KMS-11 (cell line): ENCODE data around the gene ERI3.

Experiments
- H2AFZ ChIP-seq: fragments of 200-600 bp; sonication (generic); 2 replicates; pipeline ENCODE4 v1.6.1; 2016; ENCODE audit warnings: antibody characterized with exemption, mixed run types, low read depth
- H3K27ac ChIP-seq: fragments of 200-600 bp; sonication (generic); 2 replicates; pipeline ENCODE4 v1.6.1; 2016; ENCODE audit warnings: mild to moderate bottlenecking, mixed run types
- H3K27me3 ChIP-seq: fragments of 200-600 bp; sonication (generic); 2 replicates; pipeline ENCODE4 v1.6.1; 2017; ENCODE audit warnings: mild to moderate bottlenecking, low read depth, mixed run types, moderate library complexity; ENCODE audit not compliant: insufficient read depth
- H3K36me3 ChIP-seq: fragments of 200-600 bp; sonication (generic); 2 replicates; pipeline ENCODE4 v1.6.1; 2017; ENCODE audit warnings: mild to moderate bottlenecking, mixed run types; ENCODE audit not compliant: insufficient read depth
- H3K4me1 ChIP-seq: fragments of 200-600 bp; sonication (generic); 2 replicates; pipeline ENCODE4 v1.6.1; 2016; ENCODE audit warnings: mild to moderate bottlenecking, low read depth, mixed run types; ENCODE audit not compliant: poor library complexity, severe bottlenecking
- H3K4me2 ChIP-seq: fragments of 200-600 bp; sonication (generic); 2 replicates; pipeline ENCODE4 v1.7.0; 2016; ENCODE audit warnings: mild to moderate bottlenecking, mixed run types
- H3K4me3 ChIP-seq: fragments of 200-600 bp; sonication (generic); IDR thresholded peaks from 2 replicates; pipeline ENCODE4 v1.6.1; 2017; ENCODE audit warnings: low read depth, low read length, mixed read lengths; ENCODE audit not compliant: insufficient read depth
- H3K79me2 ChIP-seq: fragments of 200-600 bp; sonication (generic); 2 replicates; pipeline ENCODE4 v1.6.1; 2016; ENCODE audit warnings: low read depth, mixed run types; ENCODE audit not compliant: insufficient read depth
- H3K9ac ChIP-seq: fragments of 200-600 bp; sonication (generic); 2 replicates; pipeline ENCODE4 v1.6.1; 2016; ENCODE audit warnings: mild to moderate bottlenecking, mixed run types
- H4K20me1 ChIP-seq: fragments of 200-600 bp; sonication (generic); 2 replicates; pipeline ENCODE4 v1.6.1; 2016; ENCODE audit warnings: mild to moderate bottlenecking, mixed run types; ENCODE audit not compliant: insufficient read depth
- CTCF ChIP-seq: fragments of 200-600 bp; sonication (generic); conservative IDR thresholded peaks from 2 replicates; pipeline ENCODE4 v1.6.1; 2017; ENCODE audit warnings: low read depth, mild to moderate bottlenecking, antibody characterized with exemption, low read length, moderate library complexity, mixed read lengths

ERI3 gene

GRCh38 chr1:44275991-44276405 is 79.1 kb downstream of the ERI3 start:
- H3K9ac ChIP-seq = no peak overlapping the region
- H3K27ac ChIP-seq = no peak overlapping the region
- no peak overlapping the region for H3K4me2 ChIP-seq

GRCh38 chr1:44275296-44275962 is 79.6 kb downstream of the ERI3 start:
- no peaks in the 10 kb centered on the region for H4K20me1 ChIP-seq
- H3K4me2 ChIP-seq = no peak overlapping the region
- H2AFZ ChIP-seq = no peak overlapping the region
- H3K4me1 ChIP-seq = no peaks in the 10 kb centered on the region
- TF ChIP-seq CTCF = no peak
- no peaks in the 10 kb centered on the region for H3K36me3 ChIP-seq
- no peaks in the 10 kb centered on the region for H3K27me3 ChIP-seq
- H3K4me3 ChIP-seq = no peak overlapping the region
- no peak overlapping the region for H3K27ac ChIP-seq
- H3K79me2 ChIP-seq = no peaks in the 10 kb centered on the region
- H3K9ac ChIP-seq = no peak overlapping the region

More at GRCh38 chr1:44275991-44276405, 79.1 kb downstream of the ERI3 start:
- Histone ChIP-seq H4K20me1 (no peaks in the 10 kb centered on the region), H3K4me1 (no peaks in the 10 kb centered on the region), H3K27me3 (no peaks in the 10 kb centered on the region), H3K4me3 (no peak overlapping the region), H2AFZ (no peak overlapping the region), H3K36me3 (no peaks in the 10 kb centered on the region), H3K79me2 (no peaks in the 10 kb centered on the region)
- TF ChIP-seq CTCF = no peak

- Histone ChIP-seq H3K4me1 (no peaks in the 10 kb centered on the region), H3K27ac (no peak overlapping the region)
These were observed 81.3 kb downstream of the ERI3 start for GRCh38 chr1:44273560-44274350.

GRCh38 chr1:44272992-44273391 is 82.1 kb downstream of the ERI3 start:
- H3K4me3 ChIP-seq = no peak overlapping the region
- H2AFZ ChIP-seq = no peak overlapping the region
- H3K4me2 ChIP-seq = no peak overlapping the region
- H3K27ac ChIP-seq = no peak overlapping the region
- no peak overlapping the region for H3K9ac ChIP-seq
- no peak for TF ChIP-seq CTCF
- no peaks in the 10 kb centered on the region for H3K79me2 ChIP-seq
- H3K27me3 ChIP-seq = no peaks in the 10 kb centered on the region
- no peaks in the 10 kb centered on the region for H4K20me1 ChIP-seq
- H3K36me3 ChIP-seq = no peaks in the 10 kb centered on the region
- H3K4me1 ChIP-seq = no peaks in the 10 kb centered on the region

More at GRCh38 chr1:44273560-44274350, 81.3 kb downstream of the ERI3 start:
- H3K27me3 ChIP-seq = no peaks in the 10 kb centered on the region
- no peak for TF ChIP-seq CTCF
- H2AFZ ChIP-seq = no peak overlapping the region
- no peaks in the 10 kb centered on the region for H3K36me3 ChIP-seq
- no peak overlapping the region for H3K9ac ChIP-seq
- no peak overlapping the region for H3K4me2 ChIP-seq
- no peaks in the 10 kb centered on the region for H4K20me1 ChIP-seq
- no peak overlapping the region for H3K4me3 ChIP-seq
- no peaks in the 10 kb centered on the region for H3K79me2 ChIP-seq
